Subcutaneous adipose tissue (tissue), 4 donors: ENCODE measurements around the gene GFOD2. TPM values are rescaled to one million over a fixed set of nuclear protein-coding genes. Genes with fewer than 3 reads are reported as not detected.

Experiments
- total RNA-seq, 4 donors: library from RNA; depleted of rRNA; stranded (reverse); fragments of >200 nt; gene quantifications; one replicate each; pipeline ENCODE4 v1.1.0, GENCODE V29; 2016
- TF ChIP-seq, protein P1 (sequence below): fragments of 450-650 bp; IDR thresholded peaks from one replicate; pipeline ENCODE4 v1.5.1; 2016; ENCODE audit warnings: low read depth, mild to moderate bottlenecking, control low read depth, antibody characterized with exemption, moderate library complexity

GFOD2 gene
- total RNA-seq, 4 donors from 2014 or later, result 9.1 to 21.1 (median 13.6) TPM

- TF ChIP-seq, protein P1, sequence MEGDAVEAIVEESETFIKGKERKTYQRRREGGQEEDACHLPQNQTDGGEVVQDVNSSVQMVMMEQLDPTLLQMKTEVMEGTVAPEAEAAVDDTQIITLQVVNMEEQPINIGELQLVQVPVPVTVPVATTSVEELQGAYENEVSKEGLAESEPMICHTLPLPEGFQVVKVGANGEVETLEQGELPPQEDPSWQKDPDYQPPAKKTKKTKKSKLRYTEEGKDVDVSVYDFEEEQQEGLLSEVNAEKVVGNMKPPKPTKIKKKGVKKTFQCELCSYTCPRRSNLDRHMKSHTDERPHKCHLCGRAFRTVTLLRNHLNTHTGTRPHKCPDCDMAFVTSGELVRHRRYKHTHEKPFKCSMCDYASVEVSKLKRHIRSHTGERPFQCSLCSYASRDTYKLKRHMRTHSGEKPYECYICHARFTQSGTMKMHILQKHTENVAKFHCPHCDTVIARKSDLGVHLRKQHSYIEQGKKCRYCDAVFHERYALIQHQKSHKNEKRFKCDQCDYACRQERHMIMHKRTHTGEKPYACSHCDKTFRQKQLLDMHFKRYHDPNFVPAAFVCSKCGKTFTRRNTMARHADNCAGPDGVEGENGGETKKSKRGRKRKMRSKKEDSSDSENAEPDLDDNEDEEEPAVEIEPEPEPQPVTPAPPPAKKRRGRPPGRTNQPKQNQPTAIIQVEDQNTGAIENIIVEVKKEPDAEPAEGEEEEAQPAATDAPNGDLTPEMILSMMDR, result no peak
Measured at GRCh38 chr16:67760956-67761230, 41.8 kb upstream of the GFOD2 start.

- TF ChIP-seq, protein P1, result no peak
Measured at GRCh38 chr16:67760206-67760955, 41.3 kb upstream of the GFOD2 start.

GRCh38 chr16:67758966-67759365 lies 39.9 kb upstream of the GFOD2 start:
- TF ChIP-seq, protein P1, result no peak

DNA sequence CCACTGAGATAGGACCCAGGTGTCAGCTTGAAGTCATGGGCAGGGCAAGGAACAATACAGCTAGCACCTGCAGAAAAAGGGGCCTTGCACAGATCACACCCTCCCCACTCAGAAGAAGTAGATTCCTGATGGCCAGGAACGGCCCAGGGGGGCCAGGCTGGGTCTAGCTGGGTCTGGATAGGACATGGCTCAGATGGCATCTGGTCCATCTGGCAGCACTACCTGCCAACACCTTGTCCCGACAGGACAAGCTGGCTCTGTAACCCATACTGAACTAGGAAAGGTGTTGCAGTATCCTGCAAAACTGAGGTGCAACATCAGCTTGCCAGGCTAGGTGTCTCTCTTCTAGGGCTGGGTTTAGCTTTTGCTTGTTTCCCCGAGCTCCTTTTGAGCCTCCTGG lies 38.9 kb upstream of the GFOD2 start:
- TF ChIP-seq, protein P1, result no peak

- TF ChIP-seq, protein P1, result no peak
Measured at GRCh38 chr16:67752641-67753040, 33.5 kb upstream of the GFOD2 start.

DNA sequence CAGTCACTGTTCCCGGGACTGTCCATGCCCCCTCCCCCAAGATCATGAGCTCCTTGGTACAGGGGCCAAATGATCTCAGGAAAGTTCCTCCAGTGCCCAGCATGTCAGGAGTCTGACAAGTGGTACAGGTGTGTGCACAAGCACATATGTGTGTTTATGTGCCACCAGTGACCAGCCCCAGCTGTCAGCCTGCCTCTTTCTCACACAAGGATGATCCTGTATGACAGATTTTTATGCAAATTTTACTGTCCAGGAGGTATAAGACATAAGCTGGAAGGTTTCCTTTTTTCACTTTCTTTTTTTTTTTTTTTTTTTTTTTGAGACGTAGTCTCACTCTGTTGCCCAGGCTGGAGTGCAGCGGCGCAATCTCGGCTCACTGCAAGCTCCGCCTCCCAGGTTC lies 31.4 kb upstream of the GFOD2 start:
- TF ChIP-seq, protein P1, result no peak

GRCh38 chr16:67749436-67750078 lies 30.4 kb upstream of the GFOD2 start:
- TF ChIP-seq, protein P1, result no peak
